ENCODE measurements around the gene LIM2. TPM values are rescaled to one million over a fixed set of nuclear protein-coding genes. Genes with fewer than 3 reads are reported as not detected.

The LIM2 gene
- total RNA-seq, 3 donors from 2014 or later (not counting 1 experiment from before 2014, with no cell fraction given), result 5.9 to 10.3 (median 8.5) TPM

DNA sequence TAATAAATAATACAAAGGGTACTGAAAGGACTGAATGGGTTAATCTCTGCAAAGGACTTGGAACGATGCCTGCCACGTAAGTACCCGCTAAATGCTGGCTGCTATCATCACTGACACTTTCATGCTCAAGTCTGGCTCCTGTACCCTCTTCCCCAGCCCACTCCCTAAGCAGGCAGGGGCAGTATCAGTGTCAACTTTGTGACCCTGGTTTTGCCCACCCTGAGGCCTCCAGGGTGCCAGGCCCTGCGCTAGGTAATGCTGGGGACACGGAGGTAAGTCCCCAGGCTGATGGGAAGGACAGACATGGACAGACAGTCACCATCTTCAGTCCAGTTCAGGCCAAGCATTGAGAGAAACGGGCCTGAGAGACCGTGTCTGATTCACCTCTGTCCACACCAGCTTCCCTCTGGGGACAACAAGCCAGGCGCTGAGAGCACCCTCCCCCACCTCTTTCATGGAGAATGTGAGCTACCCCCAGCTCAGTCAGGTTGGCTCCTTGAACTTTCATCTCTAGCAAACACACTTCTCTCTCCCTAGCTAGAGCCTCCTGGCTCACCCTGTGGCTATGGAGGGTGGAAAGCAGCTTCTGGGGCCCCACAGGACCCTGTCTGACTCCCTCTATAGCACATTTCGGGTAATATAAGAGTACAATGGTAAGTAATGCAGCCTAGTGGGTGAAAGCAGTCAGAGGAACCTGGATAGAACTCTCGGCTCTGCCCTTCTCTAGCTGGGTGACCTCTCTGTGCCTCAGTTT, 22.4 kb downstream of the LIM2 start:
- ATAC-seq, result no peak
- WGBS (ENCODE audit: insufficient coverage), result 48% methylated on average over 10 of the region's 10 CpGs
- Mint-ChIP-seq H3K4me1 (peaks cover 42 to 76% of the 10 kb centered on the region in 2 donors), H3K4me3 (peak overlapping the region; percentile 98), H3K36me3 (peaks cover 6% of the 10 kb centered on the region), H3K9me3 (no peaks in the 10 kb centered on the region), H3K27ac (peak overlapping the region; percentile 88 to 94), H3K27me3 (ENCODE audit: low read depth in 2 of 2) (no peaks in the 10 kb centered on the region)
- TF ChIP-seq, protein P1, sequence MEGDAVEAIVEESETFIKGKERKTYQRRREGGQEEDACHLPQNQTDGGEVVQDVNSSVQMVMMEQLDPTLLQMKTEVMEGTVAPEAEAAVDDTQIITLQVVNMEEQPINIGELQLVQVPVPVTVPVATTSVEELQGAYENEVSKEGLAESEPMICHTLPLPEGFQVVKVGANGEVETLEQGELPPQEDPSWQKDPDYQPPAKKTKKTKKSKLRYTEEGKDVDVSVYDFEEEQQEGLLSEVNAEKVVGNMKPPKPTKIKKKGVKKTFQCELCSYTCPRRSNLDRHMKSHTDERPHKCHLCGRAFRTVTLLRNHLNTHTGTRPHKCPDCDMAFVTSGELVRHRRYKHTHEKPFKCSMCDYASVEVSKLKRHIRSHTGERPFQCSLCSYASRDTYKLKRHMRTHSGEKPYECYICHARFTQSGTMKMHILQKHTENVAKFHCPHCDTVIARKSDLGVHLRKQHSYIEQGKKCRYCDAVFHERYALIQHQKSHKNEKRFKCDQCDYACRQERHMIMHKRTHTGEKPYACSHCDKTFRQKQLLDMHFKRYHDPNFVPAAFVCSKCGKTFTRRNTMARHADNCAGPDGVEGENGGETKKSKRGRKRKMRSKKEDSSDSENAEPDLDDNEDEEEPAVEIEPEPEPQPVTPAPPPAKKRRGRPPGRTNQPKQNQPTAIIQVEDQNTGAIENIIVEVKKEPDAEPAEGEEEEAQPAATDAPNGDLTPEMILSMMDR (IDR thresholded peaks at IDR 0.05), result no peak
- Histone ChIP-seq H3K27me3 (ENCODE audit: control insufficient read depth, insufficient read depth, low read length) (no peaks in the 10 kb centered on the region), H3K36me3 (ENCODE audit: control insufficient read depth, insufficient read depth, low read length) (no peaks in the 10 kb centered on the region), H3K4me3 (ENCODE audit: low read length) (peak overlapping the region; percentile 95), H3K4me1 (ENCODE audit: control insufficient read depth, insufficient read depth, low read length) (peaks cover 65% of the 10 kb centered on the region), H3K9me3 (ENCODE audit: control insufficient read depth, insufficient read depth, low read length) (no peaks in the 10 kb centered on the region), H3K27ac (ENCODE audit: low read length) (peak overlapping the region; percentile 88)
- DNase-seq, result peak in 1 of 2 donors; percentile 60
- intact Hi-C loops (cut with micrococcal nuclease), result loop anchor here (5.0 kb wide), 1 partner anchor 233 kb away; no protein-coding TSS in a partner anchor

DNA sequence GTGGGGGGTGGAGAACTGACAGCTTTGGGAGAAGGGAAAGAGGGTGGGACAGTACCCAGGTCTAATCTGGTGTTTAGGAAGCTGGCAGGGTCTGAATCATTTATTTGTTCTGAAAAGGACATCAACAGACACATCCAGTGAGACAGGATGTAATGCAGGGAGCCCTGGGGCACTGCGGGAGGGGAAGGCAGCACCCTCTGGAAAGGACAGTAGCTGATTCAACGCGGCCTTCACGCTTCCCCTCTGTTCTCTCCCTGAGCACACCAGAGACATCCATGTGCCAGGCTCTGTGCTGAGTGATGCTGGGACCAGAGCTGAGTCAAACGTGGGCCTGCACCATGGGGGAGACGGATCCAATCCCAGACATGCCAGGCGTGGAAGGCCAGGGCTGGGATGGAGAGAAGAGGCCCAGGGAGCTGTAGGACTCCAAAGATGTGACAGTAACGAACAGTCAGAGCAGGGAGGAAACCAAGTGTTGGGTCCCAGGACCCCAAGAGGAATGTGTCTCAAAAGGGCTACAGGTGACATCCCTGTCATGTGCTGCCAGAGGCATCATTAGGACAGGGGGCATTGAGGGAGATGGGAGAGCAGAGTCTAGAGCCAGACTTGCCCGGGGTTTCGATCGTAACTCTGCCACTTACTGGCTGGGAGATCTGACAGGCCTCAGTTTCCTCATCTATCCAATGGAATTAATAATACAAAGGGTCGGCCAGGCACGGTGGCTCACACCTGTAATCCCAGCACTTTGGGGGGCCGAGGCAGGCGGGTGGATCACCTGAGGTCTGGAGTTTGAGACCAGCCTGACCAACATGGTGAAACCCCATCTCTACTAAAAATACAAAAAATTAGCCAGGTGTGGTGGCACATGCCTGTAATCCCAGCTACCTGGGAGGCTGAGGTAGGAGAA, 23.3 kb downstream of the LIM2 start:
- Mint-ChIP-seq H3K27me3 (ENCODE audit: low read depth in 2 of 2) (no peaks in the 10 kb centered on the region), H3K27ac (peak overlapping the region; percentile 48 to 70), H3K36me3 (no peaks in the 10 kb centered on the region), H3K4me1 (peaks cover 37 to 70% of the 10 kb centered on the region in 2 donors), H3K9me3 (no peaks in the 10 kb centered on the region), H3K4me3 (peak overlapping the region; percentile 70)
- Histone ChIP-seq H3K27me3 (ENCODE audit: control insufficient read depth, insufficient read depth, low read length) (no peaks in the 10 kb centered on the region), H3K4me3 (ENCODE audit: low read length) (no peak overlapping the region), H3K27ac (ENCODE audit: low read length) (no peak overlapping the region), H3K4me1 (ENCODE audit: control insufficient read depth, insufficient read depth, low read length) (peaks cover 59% of the 10 kb centered on the region), H3K36me3 (ENCODE audit: control insufficient read depth, insufficient read depth, low read length) (no peaks in the 10 kb centered on the region), H3K9me3 (ENCODE audit: control insufficient read depth, insufficient read depth, low read length) (no peaks in the 10 kb centered on the region)
- intact Hi-C loops (cut with micrococcal nuclease), result loop anchor here (5.0 kb wide), 1 partner anchor 232 kb away; no protein-coding TSS in a partner anchor
- ATAC-seq (no peak), DNase-seq (no peak)
- TF ChIP-seq, protein P1 (IDR thresholded peaks at IDR 0.05), result no peak
- WGBS (ENCODE audit: insufficient coverage), result 96% methylated on average over 15 of the region's 15 CpGs

DNA sequence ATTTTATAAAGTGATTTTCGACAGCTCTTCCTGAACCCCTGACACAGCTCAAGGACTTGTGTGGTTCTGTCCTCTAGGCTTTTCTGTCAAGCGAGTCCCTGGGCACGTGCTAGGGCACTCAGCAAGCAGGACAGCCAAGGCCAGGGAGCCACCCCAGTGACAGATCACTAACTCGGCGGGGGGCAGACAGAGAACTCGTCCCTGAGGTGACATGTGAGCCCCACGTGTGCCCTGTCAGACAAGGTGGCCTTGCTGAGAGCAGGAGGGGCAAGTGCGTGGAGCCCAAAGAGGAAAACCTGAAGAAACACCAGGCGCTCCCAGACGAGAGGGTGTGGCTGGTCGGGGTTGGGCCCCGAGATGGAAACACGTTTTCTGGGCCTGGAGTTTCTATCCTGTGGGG, 26.5 kb downstream of the LIM2 start:
- H3K4me3 Mint-ChIP-seq, result no peak overlapping the region
- Histone ChIP-seq H3K9me3 (ENCODE audit: control insufficient read depth, insufficient read depth, low read length) (no peaks in the 10 kb centered on the region), H3K4me1 (ENCODE audit: control insufficient read depth, insufficient read depth, low read length) (peaks cover 29% of the 10 kb centered on the region), H3K27ac (ENCODE audit: low read length) (no peak overlapping the region), H3K36me3 (ENCODE audit: control insufficient read depth, insufficient read depth, low read length) (no peaks in the 10 kb centered on the region), H3K27me3 (ENCODE audit: control insufficient read depth, insufficient read depth, low read length) (no peaks in the 10 kb centered on the region), H3K4me3 (ENCODE audit: low read length) (no peak overlapping the region)
- ATAC-seq, result no peak
- TF ChIP-seq, protein P1 (IDR thresholded peaks at IDR 0.05), result no peak
- peaks cover 22 to 39% of the 10 kb centered on the region in 2 donors for H3K4me1 Mint-ChIP-seq
- no peak overlapping the region for H3K27ac Mint-ChIP-seq
- no peaks in the 10 kb centered on the region for H3K36me3 Mint-ChIP-seq
- H3K27me3 Mint-ChIP-seq (ENCODE audit: low read depth in 2 of 2), result no peaks in the 10 kb centered on the region
- intact Hi-C loops (cut with micrococcal nuclease), result no loop called here
- no peak for DNase-seq
- no peaks in the 10 kb centered on the region for H3K9me3 Mint-ChIP-seq
- WGBS (ENCODE audit: insufficient coverage), result 95% methylated on average over 13 of the region's 13 CpGs

All from natural killer cell (primary cell).